ENCODE results near the gene NTRK1.
A peak's percentile ranks its signal among the peaks of the same experiment; 100 is the strongest.

The NTRK1 gene

GRCh38 chr1:156857532-156857931 lies 3.1 kb upstream of the NTRK1 start:
- DNase-seq (ENCODE audit: low read depth in 3 of 3) = no peak

- DNase-seq (ENCODE audit: low read depth in 3 of 3) = no peak
These were observed 2.1 kb upstream of the NTRK1 start for GRCh38 chr1:156858555-156858956.

- DNase-seq (ENCODE audit: low read depth in 3 of 3) = no peak
These were observed 1.6 kb upstream of the NTRK1 start, which contains the start of gene INSRR for GRCh38 chr1:156858959-156859522. TSS of gene INSRR (minus strand) at chr1:156859117. CDS start at chr1:156858621, 496 bp downstream.

- no peak for DNase-seq (ENCODE audit: low read depth in 3 of 3)
These were observed 1.0 kb upstream of the NTRK1 start for GRCh38 chr1:156859523-156860112.

- peak in 2 of 3 experiments; percentile 42 to 44 for DNase-seq (ENCODE audit: low read depth in 3 of 3)
These were observed 495 bp upstream of the NTRK1 start for GRCh38 chr1:156860113-156860627.

GRCh38 chr1:156862584-156862983 lies 1.9 kb downstream of the NTRK1 start:
- DNase-seq (ENCODE audit: low read depth in 3 of 3) = no peak

- no peak for DNase-seq (ENCODE audit: low read depth in 3 of 3)
These were observed 2.4 kb downstream of the NTRK1 start for GRCh38 chr1:156862997-156863599.

GRCh38 chr1:156863631-156864030 lies 3.0 kb downstream of the NTRK1 start:
- DNase-seq (ENCODE audit: low read depth in 3 of 3) = no peak

- no peak for DNase-seq (ENCODE audit: low read depth in 3 of 3)
These were observed 4.1 kb downstream of the NTRK1 start for GRCh38 chr1:156864796-156865195.

- no peak for DNase-seq (ENCODE audit: low read depth in 3 of 3)
These were observed 4.6 kb downstream of the NTRK1 start for GRCh38 chr1:156865258-156865657.

GRCh38 chr1:156865865-156866248 lies 5.2 kb downstream of the NTRK1 start:
- no peak for DNase-seq (ENCODE audit: low read depth in 3 of 3)

- no peak for DNase-seq (ENCODE audit: low read depth in 3 of 3)
These were observed 5.7 kb downstream of the NTRK1 start for GRCh38 chr1:156866249-156866909.

- no peak for DNase-seq (ENCODE audit: low read depth in 3 of 3)
These were observed 7.7 kb downstream of the NTRK1 start for GRCh38 chr1:156868341-156868740.

GRCh38 chr1:156869455-156869854 lies 8.8 kb downstream of the NTRK1 start:
- no peak for DNase-seq (ENCODE audit: low read depth in 3 of 3)

GRCh38 chr1:156873659-156874058 lies 13.0 kb downstream of the NTRK1 start:
- DNase-seq (ENCODE audit: low read depth in 3 of 3) = no peak

- no peak for DNase-seq (ENCODE audit: low read depth in 3 of 3)
These were observed 13.5 kb downstream of the NTRK1 start for GRCh38 chr1:156874142-156874541.

- no peak for DNase-seq (ENCODE audit: low read depth in 3 of 3)
These were observed 14.1 kb downstream of the NTRK1 start for GRCh38 chr1:156874572-156875340.

- DNase-seq (ENCODE audit: low read depth in 3 of 3) = no peak
These were observed 14.6 kb downstream of the NTRK1 start for GRCh38 chr1:156875341-156875615.

- DNase-seq (ENCODE audit: low read depth in 3 of 3) = no peak
These were observed 15.6 kb downstream of the NTRK1 start for GRCh38 chr1:156876281-156876680.

GRCh38 chr1:156877433-156878170 lies 16.9 kb downstream of the NTRK1 start:
- DNase-seq (ENCODE audit: low read depth in 3 of 3) = no peak

GRCh38 chr1:156879876-156880275 lies 19.2 kb downstream of the NTRK1 start:
- DNase-seq (ENCODE audit: low read depth in 3 of 3) = no peak

Data from stimulated activated CD4-positive, alpha-beta T cell treated with anti-CD3 and anti-CD28 coated beads, TNF-alpha, amount 100 ng/mL, for 4 hours (primary cell).